SHP77 treated with DMSO at 0.1 percent for 48 hours (cell line): Measurements from ENCODE around the gene KCTD13.
A peak's percentile ranks its signal among the peaks of the same experiment; 100 is the strongest.
"Not testable (repeated sequence)": the region's sequence is repeated elsewhere in the genome, so short reads cannot be mapped to it uniquely, and the experiment has no call there.

ENCODE experiments used
- DNase-seq: peaks from one replicate; lab custom pipeline; 2025; lab: John Stamatoyannopoulos, UW

Gene KCTD13, protein sequence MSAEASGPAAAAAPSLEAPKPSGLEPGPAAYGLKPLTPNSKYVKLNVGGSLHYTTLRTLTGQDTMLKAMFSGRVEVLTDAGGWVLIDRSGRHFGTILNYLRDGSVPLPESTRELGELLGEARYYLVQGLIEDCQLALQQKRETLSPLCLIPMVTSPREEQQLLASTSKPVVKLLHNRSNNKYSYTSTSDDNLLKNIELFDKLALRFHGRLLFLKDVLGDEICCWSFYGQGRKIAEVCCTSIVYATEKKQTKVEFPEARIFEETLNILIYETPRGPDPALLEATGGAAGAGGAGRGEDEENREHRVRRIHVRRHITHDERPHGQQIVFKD

DNA sequence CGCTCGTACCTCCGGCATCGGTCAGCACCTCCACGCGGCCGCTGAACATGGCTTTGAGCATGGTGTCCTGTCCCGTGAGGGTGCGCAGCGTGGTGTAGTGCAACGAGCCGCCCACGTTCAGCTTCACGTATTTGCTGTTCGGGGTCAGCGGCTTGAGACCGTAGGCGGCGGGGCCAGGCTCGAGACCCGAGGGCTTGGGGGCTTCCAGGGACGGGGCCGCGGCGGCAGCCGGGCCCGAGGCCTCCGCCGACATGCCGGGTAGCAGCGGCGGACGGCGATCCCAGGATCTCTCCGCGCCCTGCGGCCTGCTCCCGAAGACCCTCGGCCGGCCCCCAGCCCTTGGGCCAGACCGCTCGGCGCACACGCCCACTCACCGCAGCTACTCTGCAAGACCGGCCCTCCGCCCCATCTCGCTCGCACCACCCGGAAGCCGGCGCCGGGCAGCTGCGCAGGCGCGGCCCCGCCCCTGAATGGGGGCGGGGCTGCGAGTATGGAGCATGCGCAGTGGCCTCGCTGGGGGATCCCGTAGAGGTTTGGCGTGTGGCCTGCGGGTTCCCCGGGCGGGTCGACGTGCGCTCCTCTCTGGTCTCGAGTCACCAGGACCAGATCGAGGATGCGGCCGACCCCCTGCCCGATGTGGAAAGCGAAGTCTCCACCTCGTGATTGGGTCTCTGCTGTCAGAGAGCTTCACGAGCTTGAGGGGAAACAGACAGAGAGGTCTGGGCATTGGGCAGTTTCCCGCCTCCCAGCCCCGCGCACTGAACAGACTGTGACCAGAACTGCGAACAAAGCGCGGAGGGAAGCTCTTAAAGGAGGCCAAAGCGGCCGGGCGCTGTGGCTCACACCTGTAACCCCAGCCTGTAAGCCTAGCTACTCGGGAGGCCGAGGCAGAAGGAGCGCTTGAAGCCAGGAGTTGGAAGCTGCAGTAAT, at the start of gene KCTD13:
Gene KCTD13, minus strand, starts transcription at position 446 of the 930 bp plus-strand sequence. Its CDS starts 193 bp downstream, at position 253.
- DNase-seq, result peak; percentile 86

DNA sequence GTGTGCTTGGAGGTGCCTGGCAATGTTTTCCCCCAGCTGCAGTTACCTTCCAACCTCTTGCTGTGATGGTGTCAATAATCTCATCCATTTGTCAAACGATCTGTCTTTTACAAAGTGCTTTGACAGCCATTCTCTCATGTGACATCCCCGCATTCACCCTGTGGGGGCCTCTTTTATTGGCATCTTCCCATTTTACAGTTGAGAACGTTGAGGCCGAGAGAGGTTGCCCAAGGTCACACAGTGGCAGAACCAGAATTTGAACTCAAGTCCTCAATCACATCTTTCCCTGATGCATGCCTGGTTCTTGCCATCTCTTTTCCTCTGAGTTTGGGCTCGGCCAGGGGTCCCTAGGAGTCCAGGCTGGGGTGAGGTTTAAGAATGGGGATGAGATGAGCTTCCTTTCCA, 49.1 kb upstream of the KCTD13 start:
- no peak for DNase-seq

DNA sequence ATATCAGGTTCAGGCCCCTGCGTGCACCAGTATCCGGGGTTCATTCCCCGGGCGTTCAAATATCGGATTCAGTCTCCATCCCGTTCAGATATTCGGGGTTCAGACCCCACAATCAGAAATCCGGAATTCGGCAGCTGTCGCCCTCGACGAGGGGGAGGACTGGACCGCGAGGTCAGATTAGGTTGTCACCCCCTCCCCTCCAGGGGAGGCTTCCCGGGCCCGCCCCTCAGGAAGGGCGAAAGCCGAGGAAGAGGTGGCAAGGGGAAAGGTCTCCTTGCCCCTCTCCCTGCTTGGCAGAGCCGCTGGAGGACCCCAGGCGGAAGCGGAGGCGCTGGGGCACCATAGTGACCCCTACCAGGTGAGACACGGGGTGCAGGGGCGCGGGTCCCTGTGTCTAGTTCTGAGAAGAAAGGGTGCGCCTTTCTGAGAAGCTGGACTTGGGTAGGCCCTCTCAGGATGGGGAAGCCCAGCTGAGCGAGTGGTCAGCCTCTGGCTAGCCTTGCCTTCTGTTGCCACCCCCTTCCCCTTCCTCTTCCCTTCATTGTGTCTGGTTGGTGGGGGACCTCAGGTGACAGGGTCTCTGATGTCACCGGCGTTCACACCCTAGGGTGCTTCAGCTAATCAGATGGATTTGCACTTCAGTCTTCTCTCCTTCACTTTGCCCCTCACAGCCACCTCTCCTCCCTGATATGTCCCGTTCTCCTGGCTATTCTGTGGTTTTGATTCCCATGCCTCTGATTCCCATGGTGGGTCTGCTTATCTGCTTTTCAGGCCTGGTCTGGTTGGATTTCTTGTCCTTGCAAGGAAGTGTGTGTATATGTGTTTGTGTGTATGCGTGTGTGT, 48.5 kb upstream of the KCTD13 start:
- DNase-seq, result no peak

DNA sequence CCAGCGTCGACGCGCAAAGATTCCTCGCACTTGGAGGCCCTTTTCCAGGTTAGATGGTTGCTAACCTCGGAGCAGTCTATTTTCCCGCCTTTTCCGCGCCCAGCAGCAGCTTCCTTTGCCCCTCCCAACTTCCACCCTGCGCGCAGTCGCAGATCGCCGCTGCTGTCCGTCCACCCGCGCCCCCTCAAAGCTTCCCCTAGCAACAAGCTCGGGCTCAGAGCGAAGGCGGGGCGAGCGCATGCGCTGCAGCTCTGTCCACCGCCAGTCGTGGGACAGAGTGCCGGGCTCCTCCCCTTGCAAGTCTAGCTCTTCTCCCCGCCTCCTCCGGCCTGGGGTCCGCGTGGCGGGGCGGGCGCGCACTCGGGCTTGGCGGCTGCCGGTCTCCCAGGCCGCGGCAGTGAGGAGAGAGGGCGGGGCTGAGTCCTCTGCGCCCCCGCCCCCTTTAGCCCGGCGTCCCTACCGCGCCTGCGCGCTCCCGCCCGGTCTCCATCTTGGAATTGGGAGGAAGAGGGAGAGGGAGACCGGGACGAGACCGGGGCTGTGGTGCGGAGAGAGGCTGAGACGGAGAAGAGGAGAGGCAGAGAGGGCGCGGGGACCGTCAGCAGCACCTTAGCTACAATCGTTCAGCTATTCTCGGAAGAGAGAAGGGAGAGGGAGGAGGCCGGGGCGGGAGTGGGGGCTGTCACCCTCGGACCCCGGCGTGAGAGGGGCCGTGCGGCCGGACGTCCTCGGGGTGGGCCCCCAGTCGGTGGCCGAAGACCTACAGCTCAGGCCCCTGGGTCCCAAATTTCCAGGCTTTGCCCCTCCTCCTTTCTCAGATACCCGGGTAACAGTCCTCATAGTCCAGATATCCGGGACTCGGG, 47.6 kb upstream of the KCTD13 start, which contains the start of gene TAOK2:
Gene TAOK2, plus strand, starts transcription at position 485 of the 863 bp plus-strand sequence. CDS start 3,905 bp downstream, outside the sequence.
- DNase-seq, result peak; percentile 98

DNA sequence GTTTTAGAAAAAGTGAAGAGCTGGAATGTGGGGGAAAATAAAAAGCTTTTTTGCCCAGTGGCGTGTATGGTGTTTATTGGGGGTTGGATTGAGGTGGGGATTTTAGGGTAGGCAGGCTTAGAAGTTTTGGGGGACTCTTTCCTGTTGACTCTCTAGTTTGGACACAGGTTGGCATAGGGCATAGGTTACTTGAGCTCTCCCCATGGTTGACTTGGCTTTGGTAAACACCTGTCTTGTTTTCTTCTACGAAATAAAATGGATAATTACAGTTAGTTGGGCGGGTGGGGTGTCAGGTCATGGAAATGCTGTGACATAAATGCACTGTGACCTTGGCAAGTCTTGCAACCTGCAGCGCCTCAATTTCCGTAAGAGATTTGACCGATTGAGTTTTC, 47.0 kb upstream of the KCTD13 start:
- DNase-seq, result no peak

DNA sequence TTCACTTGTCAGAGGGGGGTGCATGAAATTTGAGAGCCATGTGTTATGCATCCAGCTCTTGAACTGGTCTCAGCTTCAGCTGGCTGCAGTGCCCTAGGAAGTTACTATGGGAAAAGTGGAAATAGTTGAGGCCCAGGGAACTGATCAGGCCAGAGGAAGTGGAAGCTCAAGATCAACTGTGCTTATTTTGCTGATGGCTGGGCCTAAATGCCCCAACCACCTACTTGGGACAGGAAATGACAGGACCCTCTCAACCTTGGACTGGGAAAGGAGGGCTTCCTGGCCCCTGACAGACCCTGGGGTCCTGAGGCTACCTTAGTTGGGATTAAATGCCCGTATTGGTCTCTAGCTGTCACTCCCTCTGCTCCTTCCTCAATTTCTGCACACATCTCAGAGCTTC, 46.5 kb upstream of the KCTD13 start:
- no peak for DNase-seq

DNA sequence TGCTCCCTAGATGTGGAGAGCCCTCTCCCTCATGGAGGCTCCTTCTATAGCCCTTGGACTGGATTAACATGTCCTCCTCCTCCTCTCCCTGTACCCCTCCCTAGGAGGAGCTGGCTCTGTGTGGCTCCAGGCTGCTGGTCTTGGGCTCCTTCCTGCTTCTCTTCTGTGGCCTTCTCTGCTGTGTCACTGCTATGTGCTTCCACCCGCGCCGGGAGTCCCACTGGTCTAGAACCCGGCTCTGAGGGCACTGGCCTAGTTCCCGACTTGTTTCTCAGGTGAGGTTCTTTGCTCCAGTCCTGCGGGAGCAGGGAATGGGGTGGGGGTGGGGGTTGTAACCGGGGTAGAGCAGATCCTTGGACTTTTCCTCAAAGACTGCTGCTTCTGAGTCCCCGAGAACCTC, 45.3 kb upstream of the KCTD13 start:
- DNase-seq, result no peak

DNA sequence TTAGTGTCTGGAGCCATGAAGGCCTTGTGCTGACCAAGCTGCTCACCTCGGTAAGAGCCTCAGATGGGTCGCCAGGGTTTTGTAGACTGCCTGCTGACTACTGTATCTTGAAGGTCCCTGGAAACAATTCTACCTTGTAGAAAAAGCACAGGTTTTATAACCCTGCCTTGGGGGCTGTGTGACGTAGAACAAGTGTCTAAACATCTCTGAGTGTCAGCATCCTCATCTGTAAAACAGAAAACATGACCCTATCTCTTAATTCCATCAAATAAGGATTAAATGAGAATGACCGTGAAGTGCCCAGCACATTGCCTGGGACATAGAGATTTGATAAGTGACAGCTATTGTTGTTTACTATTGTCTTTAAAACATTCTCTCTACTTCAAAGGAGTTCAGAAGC, 42.2 kb upstream of the KCTD13 start:
- DNase-seq, result no peak

DNA sequence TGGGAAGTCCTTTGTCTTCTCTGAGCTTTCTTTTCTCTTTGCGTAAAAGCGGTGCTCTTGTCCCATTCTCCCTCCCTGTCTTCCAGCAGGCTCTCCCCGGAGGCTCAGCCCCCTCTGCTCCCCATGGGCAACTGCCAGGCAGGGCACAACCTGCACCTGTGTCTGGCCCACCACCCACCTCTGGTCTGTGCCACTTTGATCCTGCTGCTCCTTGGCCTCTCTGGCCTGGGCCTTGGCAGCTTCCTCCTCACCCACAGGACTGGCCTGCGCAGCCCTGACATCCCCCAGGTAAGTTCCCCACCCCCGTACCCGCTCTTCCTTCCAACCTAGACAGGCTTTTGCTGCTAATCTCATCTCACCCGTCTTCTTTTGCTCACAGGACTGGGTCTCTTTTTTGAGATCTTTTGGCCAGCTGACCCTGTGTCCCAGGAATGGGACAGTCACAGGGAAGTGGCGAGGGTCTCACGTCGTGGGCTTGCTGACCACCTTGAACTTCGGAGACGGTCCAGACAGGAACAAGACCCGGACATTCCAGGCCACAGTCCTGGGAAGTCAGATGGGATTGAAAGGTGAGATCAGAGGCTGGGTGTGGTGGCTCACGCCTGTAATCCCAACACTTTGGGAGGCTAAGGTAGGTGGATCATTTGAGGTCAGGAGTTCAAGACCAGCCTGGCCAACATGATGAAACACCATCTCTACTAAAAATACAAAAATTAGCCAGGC, 37.2 kb upstream of the KCTD13 start:
- DNase-seq, result no peak

DNA sequence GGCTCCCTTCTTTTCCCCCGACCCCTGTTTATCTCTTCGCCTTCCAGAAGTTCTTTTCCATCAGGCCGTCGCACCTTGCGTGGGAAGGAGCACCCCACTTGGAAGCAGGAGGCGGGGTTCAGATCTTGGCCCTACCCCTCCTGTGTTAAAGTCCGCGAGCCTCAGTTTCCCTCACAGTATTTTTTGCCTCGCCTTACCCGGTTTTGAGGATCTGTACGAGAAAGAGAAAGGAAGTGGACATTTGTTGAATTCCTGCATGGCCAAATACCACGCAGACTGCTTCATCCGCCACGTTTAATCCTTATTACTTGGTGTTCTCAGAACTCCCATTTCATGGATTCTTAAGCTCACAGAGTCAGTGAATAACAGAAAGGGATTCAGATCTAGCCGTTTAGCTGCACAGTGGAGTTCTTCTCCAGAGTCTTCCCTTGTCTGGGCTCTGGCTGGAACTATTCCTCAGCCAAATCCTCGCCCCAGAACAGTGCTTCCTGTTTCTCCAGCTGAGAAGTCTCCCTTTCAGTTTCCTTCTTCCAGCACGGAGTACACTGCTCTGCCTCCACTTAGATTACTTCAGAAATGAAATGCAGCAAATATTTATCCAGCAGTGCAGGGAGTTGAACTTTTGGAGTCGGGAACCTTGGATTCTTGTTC, 36.4 kb upstream of the KCTD13 start:
- DNase-seq, result no peak

DNA sequence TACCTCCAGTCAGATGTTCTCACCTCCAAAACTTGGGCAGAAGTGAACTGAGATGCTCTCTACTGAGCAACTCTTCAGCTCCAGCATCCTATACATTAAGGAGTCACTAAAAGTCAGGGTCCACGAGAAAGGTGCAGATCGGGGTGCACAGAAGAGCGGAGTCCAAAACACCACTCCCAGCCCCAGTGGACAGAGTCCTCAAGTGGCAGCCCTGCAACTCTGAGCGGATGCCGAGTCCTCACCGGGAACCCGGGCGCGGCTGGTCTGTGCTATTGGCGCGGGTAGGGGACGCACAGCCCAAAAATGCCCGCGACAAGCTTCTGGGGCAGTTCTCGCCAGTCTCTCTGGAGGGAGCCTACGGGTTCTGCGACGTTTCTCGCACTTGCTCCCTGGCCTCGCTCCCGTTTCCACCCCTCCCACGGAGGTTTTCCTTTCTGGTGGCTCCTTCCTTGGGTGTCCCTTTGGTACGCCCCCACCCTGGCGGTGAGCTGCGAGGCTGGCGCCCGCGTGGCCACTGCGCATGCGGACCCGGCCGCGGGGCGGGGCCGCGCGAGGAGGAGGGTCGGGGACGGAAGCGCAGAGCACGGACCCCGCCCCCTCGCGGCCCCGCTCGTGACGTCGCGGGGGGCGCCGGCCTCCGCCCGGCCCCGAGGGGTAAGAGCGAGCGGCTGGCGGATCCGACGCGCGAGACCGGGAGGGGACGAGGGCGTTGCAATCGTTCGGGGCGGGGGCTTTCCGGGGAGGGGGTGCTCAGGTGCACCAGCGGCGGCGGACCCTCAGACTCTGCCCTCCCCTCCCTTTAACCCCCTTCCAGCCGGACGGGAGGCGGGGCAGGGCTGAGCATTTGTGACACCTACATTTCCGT, 35.7 kb upstream of the KCTD13 start, which contains the start of gene TMEM219:
Gene TMEM219, plus strand, starts transcription at position 601 of the 865 bp plus-strand sequence. CDS start 1,065 bp downstream, outside the sequence.
- peak; percentile 88 for DNase-seq

DNA sequence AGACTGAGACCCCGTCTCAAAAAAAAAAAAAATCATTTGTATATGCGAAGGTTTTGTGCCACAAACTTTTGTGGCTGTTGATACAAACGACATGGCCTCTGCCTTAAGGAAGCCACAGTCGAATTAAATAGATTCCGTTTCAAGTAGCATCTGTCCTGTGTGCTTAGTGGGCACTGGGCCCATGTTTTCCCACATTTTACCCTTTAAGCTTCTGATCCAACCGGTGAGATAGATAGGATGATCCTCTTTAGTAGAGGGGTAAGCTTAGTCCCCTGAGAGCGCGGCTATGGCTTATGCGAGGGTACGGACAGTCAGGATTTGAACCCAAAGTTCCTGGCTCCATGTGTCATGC, 35.1 kb upstream of the KCTD13 start:
- DNase-seq, result no peak

DNA sequence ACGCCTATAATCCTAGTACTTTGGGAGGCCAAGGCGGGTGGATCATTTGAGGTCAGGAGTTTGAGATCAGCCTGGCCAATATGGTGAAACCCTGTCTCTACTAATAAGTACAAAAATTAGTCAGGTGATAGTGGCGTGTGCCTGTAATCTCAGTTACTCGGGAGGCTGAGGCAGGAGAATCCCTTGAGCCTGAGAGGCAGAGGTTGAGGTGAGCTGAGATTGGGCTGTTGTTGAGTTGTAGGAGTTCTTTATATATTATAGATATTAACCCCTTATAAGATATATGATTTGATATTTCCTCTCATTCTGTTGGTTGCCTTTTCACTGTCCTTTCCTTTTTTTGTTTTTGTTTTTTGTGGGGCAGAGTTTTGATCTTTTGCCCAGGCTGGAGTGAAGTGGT, 33.8 kb upstream of the KCTD13 start:
- DNase-seq, result not testable (repeated sequence)

DNA sequence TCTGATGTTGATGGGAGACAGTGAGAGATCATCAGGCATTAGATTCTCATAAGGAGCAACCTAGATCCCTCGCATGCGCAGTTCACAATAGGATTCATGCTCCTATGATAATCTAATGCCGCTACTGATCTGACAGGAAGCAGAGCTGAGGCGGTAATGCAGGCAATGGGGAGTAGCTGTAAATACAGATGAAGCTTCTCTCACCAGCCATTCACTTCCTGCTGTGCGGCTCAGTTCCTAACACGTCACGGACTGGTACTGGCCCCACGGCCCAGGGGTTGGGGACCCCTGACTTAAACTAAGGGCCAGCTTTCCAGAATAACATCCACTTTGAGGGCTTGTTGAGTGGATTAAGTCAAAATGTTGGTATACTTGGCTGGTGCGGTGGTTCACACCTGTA, 33.3 kb upstream of the KCTD13 start:
- DNase-seq, result no peak

DNA sequence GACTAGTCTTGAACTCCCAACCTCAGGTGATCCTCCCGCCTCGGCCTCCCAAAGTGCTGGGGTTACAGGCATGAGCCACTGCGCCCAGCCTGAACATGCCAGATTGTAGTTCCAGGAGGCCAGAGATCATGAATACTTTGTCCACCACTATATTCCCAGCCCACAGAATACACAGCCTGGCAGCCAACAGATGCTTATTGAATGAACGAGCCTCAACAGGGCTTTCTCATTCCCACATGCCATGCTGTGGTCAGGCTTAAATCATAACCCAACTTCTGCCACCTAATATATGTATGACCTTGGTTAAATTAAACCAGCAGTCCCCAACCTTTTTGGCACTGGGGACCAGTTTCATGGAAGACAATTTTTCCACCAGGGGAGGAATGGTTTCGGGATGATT, 32.7 kb upstream of the KCTD13 start:
- DNase-seq, result no peak

DNA sequence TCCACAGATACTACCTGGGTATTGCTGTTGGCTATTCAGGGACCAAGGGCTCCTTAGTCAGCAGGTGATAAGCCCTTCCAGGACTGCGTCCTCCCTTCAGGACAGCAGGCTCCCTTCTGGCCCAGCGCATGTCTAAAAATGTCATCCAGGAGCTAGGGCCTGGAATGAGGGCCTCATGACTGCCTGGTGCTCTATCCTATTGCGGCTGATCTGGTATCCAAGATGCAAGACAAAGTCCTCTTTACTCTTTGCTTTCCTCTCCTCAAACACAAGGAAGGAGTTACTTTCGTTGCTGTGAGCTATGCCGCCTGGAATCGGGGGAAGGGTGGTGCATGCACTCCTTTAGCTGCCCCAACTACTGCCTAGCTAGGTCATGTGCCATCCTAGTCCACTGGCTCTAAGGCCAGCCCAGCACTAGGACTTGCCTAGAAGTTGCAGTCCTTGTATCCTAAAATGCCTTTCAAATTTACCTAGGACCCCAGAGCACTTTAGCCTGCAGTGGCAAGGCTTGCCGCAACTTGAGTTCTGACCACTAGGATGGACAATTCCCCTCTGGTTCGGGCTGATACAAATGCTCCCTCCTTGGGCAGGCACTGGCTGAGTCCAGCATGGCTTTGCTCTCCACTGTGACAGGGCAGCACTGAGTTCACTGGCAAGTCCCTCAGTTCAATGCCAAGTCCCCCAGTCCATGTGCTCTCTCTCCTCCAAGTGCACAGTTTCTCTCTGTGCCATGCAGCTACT, 25.8 kb upstream of the KCTD13 start:
- DNase-seq, result no peak

DNA sequence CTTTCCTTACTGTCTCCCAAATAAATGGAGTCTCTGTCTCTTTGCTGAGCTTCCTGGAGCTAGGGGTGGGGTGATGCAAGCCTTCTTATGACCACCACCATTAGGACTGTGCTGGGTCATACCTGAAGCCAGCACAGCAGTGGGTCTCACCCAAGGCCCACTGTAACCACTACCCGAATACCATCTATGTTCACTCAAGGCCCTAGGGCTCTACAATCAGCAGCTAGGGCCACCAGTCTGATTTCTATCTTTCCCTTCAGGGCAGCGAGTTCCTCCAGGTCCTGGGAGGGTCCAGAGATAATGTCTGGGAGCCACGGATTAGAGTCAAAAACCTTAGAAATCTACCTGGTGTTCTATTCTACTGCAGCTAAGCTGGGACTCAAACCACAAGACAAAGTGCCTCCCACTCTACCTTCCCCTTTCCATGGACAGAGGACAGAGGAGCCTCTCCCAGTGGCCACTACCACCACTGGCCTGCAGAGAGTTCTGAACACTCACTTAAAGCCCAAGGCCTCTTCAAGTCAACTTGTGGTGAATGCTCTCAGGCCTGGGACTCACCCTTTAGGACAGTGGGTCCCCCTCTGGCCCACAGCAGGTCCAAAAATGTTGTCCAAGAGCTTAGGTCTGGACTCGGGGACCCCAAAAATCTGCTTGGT, 24.9 kb upstream of the KCTD13 start:
- no peak for DNase-seq

DNA sequence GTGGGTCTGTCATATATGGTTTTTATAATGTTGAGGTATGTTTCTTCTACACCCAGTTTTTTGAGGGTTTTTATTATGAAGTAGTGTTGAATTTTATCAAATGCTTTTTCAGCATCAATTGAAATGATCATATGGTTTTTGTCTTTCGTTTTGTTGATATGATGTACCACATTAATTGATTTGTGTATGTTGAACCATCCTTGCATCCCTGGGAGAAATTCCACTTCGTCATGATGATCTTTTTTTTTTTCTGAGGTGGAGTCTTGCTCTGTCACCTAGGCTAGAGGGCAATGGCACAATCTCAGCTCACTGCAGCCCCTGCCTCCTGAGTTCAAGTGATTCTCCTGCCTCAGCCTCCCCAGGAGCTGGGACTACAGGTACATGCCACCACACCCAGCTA, 21.9 kb upstream of the KCTD13 start:
- DNase-seq, result no peak
